Measurements from ENCODE around the gene TGFA. TPM values are rescaled to one million over a fixed set of nuclear protein-coding genes. Genes with fewer than 3 reads are reported as not detected.

The TGFA gene
- total and polyA plus RNA-seq, 10 of the 15 experiments (the other 5 are each of a cell fraction or from before 2014, with no cell fraction given): 0.03 to 0.23 TPM; not detected in 8

DNA sequence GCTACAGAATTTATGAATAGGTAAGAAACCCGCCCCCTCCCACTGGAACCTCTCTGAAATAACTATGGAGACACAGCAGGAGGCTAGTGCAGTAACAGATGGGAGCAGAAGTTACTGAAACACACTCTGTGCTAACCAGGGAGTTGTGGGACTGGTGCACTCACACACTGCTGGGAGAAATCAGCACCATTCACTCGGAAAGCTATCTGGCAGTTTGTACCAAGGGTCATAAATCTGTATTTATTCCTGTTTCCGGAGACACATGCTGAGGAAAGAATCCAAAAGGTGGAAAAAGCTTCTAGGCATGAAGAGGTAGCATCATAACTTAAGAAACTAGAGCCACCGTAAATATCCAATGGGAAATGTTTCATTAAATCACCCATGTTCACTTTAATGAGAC lies 39.9 kb downstream of the TGFA start:
- ChIA-PET RAD21 (ENCODE audit: unreplicated experiment) (no interaction called here), POLR2A (no interaction called here), SMC1A (ENCODE audit: uncharacterized antibody, unreplicated experiment) (interaction anchor here (1.2 kb wide), 1 partner anchor 16 kb away, joined by 4 read pairs; no protein-coding TSS in a partner anchor), CTCF (no interaction called here)
- peaks cover 11% of the 10 kb centered on the region for H3K4me1 ChIP-seq (ENCODE audit: control insufficient read depth, insufficient read depth, low read length)
- in situ Hi-C loops (cut with MboI) (no loop called here), intact Hi-C loops (cut with micrococcal nuclease; ENCODE audit: unreplicated experiment) (no loop called here)
- TF ChIP-seq CBX5 (IDR thresholded peaks at IDR 0.05; ENCODE audit: low read depth): no peak
- no peak for TF ChIP-seq KAT2A (conservative IDR thresholded peaks at IDR 0.05; ENCODE audit: control insufficient read depth, low read depth, low read length)
- no peak for TF ChIP-seq MEF2B (IDR thresholded peaks at IDR 0.05; ENCODE audit: partially characterized antibody, poor library complexity, severe bottlenecking)
- no peak for TF ChIP-seq EZH2 (IDR thresholded peaks at IDR 0.05; ENCODE audit: borderline replicate concordance, control insufficient read depth, low read depth, low read length)
- TF ChIP-seq CHD2 (IDR thresholded peaks at IDR 0.05; ENCODE audit: borderline replicate concordance, low read depth, low read length): no peak
- H3K79me2 ChIP-seq (ENCODE audit: control insufficient read depth, insufficient read depth, low read length): no peaks in the 10 kb centered on the region
- H3K27me3 ChIP-seq (replicated peaks in 1 of 2; ENCODE audit: control insufficient read depth in 2 of 2, insufficient read depth in 2 of 2, low read length in 1 of 2): no peaks in the 10 kb centered on the region
- no peaks in the 10 kb centered on the region for H3K36me3 ChIP-seq (ENCODE audit: control insufficient read depth in 2 of 2, insufficient read depth in 2 of 2, low read length in 1 of 2)
- 0 out of 2 replicates have a peak, but pooled peaks cover 3% of the 10 kb centered on the region for H4K20me1 ChIP-seq (ENCODE audit: control insufficient read depth, insufficient read depth)
- no peaks in the 10 kb centered on the region for H3K9me3 ChIP-seq (replicated peaks; ENCODE audit: control insufficient read depth, insufficient read depth, low read length)
- no peak overlapping the region for H3K4me2 ChIP-seq (ENCODE audit: control insufficient read depth, insufficient read depth)
- no TSS peak for BruUV-seq (replicated peaks)
- DNase-seq (ENCODE audit: low read depth, low spot score) (no peak), ATAC-seq (no peak), FAIRE-seq (no peak)
- WGBS (ENCODE audit: insufficient coverage, insufficient replicate concordance, low lambda C conversion rate, missing lambda C conversion rate): 14% methylated on average over 4 of the region's 4 CpGs
- no peak overlapping the region for H2AFZ ChIP-seq (ENCODE audit: control insufficient read depth, low read depth, low read length)
- no peak overlapping the region for H3K27ac ChIP-seq (ENCODE audit: control insufficient read depth, insufficient read depth)
- no peak overlapping the region for H3K4me3 ChIP-seq
- no peak overlapping the region for H3K9ac ChIP-seq (ENCODE audit: control insufficient read depth, insufficient read depth, low read length)

DNA sequence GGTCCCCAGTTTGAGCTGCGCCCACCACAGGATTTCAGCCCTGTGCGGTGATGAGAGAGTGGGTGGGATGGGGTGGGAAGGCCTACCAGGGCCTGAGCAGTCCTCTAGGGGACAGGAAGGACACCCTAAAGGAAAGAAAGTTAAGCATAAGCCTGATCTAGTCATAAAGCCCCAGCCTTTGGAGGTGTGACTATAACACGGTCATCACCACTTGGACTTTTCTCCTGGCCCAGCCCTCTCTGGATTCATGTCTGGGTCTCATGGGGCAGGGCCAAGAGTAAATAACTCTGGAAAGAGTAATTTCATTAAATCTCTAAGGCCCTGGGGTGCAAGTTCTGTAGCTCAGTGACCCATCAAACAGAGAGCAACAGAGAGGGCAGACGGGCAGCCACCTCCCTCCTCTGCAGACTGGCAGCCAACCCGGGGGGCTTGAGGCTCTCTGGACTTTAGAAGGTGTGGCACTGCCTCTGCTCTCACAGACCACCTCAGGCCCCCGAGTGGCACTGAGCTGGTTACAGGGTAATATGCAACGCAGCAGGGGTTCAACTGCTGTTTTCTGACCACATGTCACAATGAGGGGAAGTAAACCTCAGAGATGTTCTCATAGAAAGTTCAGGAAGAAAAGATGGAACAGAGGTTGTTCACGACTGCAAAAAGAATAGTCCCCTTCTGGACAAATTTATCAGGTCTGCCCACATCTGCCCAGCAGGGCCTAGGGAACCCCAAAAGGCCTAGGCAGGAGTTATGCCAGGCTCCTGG lies 41.5 kb downstream of the TGFA start:
- no peak overlapping the region for H3K9ac ChIP-seq (ENCODE audit: control insufficient read depth, insufficient read depth, low read length)
- H4K20me1 ChIP-seq (ENCODE audit: control insufficient read depth, insufficient read depth): 0 out of 2 replicates have a peak, but pooled peaks cover 3% of the 10 kb centered on the region
- DNase-seq (ENCODE audit: low read depth, low spot score): no peak
- H2AFZ ChIP-seq (ENCODE audit: control insufficient read depth, low read depth, low read length): no peak overlapping the region
- no peak for TF ChIP-seq ZNF384 (IDR thresholded peaks at IDR 0.05; ENCODE audit: borderline replicate concordance, low read depth, low read length)
- TF ChIP-seq MXI1 (IDR thresholded peaks at IDR 0.05; ENCODE audit: low read depth, low read length): no peak
- no peak for TF ChIP-seq PAX8 (IDR thresholded peaks at IDR 0.05)
- TF ChIP-seq CHD1 (IDR thresholded peaks at IDR 0.05; ENCODE audit: low read depth, low read length): no peak
- no peak overlapping the region for H3K4me3 ChIP-seq
- 15% methylated on average over 8 of the region's 8 CpGs for WGBS (ENCODE audit: insufficient coverage, insufficient replicate concordance, low lambda C conversion rate, missing lambda C conversion rate)
- no peak for ATAC-seq
- no TSS peak for BruUV-seq (replicated peaks)
- H3K27me3 ChIP-seq (replicated peaks in 1 of 2; ENCODE audit: control insufficient read depth in 2 of 2, insufficient read depth in 2 of 2, low read length in 1 of 2): no peaks in the 10 kb centered on the region
- ChIA-PET SMC1A (ENCODE audit: uncharacterized antibody, unreplicated experiment) (no interaction called here), POLR2A (no interaction called here), CTCF (no interaction called here), RAD21 (ENCODE audit: unreplicated experiment) (no interaction called here)
- H3K36me3 ChIP-seq (ENCODE audit: control insufficient read depth in 2 of 2, insufficient read depth in 2 of 2, low read length in 1 of 2): no peaks in the 10 kb centered on the region
- H3K9me3 ChIP-seq (replicated peaks; ENCODE audit: control insufficient read depth, insufficient read depth, low read length): no peaks in the 10 kb centered on the region
- intact Hi-C loops (cut with micrococcal nuclease; ENCODE audit: unreplicated experiment): no loop called here
- H3K27ac ChIP-seq (ENCODE audit: control insufficient read depth, insufficient read depth): no peak overlapping the region
- in situ Hi-C loops (cut with MboI): no loop called here
- no peak overlapping the region for H3K4me2 ChIP-seq (ENCODE audit: control insufficient read depth, insufficient read depth)
- no peaks in the 10 kb centered on the region for H3K79me2 ChIP-seq (ENCODE audit: control insufficient read depth, insufficient read depth, low read length)
- peaks cover 10% of the 10 kb centered on the region for H3K4me1 ChIP-seq (ENCODE audit: control insufficient read depth, insufficient read depth, low read length)
- FAIRE-seq: no peak
